Forelimb muscle (tissue), 1 donor: Measurements from ENCODE around the gene PLEKHG2. TPM values are rescaled to one million over a fixed set of nuclear protein-coding genes. Genes with fewer than 3 reads are reported as not detected.
"Not testable (repeated sequence)": the region's sequence is repeated elsewhere in the genome, so short reads cannot be mapped to it uniquely, and the experiment has no call there.

Experiments
- DNase-seq: peaks from one replicate; pipeline ENCODE4 v3.0.0-alpha.2; 2013; ENCODE audit warnings: low read depth
- polyA plus RNA-seq: library from polyadenylated mRNA; unstranded; fragments of 120-200 nt; gene quantifications from one replicate; pipeline ENCODE4 v1.2.1, GENCODE V29; 2013; ENCODE audit not compliant: insufficient read length

The PLEKHG2 gene
- polyA plus RNA-seq, 1 donor = 43.0 TPM

DNA sequence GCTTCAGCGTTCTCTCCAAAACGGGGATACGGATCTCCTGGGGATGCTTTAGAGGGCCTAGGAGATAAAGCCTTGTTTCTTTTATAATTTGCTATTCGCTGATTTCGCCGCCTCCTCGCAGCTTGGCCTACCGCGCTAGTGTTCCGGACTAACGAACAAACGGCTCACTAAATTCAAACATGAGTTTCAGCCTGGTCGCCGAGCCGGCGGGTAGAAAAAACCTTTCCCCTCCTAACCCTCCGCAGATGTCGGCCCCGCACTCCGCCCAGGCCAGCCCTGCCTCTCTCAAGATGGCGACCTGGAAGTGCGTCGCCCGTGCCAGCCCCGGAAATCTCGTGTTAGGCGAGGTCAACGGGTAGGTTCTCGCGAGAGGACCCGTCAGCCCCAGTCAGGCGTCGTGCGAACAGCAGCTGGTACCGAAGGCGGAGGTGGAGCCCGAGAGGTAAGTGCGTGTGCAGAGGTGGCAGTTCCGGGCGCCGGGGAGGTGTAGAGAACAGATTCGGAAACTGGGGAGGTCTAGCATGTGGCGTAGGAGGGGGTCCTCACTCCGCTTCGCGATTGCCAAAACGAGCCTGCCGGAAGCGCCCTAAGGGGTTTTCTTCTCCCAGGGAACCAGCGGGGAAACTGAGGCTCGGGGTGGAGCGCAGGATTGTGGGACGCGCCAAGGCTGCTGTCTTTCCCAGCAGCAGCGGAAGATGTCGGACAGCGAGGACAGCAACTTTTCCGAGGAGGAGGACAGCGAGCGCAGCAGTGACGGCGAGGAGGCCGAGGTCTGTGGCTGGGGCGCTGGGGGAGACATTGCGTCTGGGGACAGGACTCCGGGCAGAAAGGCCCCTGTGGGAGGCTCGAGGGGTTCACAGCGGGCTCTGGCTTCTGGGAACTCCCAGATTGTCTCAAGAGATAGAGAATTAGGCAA is 33.0 kb downstream of the PLEKHG2 start, which contains the start of gene SUPT5H:
SUPT5H (plus strand) TSS at position 387 of the 916 bp plus-strand sequence; CDS start at position 696, 309 bp downstream.
- DNase-seq = peak; percentile 86

DNA sequence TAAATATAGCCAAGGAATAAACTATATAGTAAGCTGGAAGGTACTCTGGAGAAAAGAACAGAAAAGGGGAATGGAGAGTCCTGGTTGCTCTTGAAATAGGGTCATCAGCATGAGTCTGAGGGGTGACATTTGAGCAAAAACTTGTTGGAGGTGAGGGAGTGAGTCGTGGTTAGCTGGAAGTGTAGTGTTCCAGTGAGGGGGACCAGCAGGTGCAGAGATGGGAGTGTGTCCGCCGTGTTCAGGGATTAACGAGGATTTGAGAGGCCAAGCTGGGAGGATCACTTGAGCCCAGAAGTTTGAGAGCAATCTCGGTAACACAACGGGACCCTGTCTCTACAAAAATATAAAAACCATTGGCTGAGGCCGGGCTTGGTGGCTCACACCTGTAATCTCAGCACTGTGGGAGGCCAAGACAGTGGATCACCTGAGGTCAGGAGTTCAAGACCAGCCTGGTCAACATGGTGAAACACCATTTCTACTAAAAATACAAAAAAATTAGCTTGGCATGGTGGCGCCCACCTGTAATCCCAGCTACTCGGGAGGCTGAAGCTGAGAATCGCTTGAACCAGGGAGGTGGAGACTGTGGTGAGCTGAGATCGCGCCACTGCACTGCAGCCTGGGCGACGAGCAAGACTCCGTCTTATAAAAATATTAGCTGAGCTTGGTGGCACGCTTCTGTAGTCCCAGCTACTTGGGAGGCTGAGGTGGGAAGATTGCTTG is 34.1 kb downstream of the PLEKHG2 start:
- no peak for DNase-seq

DNA sequence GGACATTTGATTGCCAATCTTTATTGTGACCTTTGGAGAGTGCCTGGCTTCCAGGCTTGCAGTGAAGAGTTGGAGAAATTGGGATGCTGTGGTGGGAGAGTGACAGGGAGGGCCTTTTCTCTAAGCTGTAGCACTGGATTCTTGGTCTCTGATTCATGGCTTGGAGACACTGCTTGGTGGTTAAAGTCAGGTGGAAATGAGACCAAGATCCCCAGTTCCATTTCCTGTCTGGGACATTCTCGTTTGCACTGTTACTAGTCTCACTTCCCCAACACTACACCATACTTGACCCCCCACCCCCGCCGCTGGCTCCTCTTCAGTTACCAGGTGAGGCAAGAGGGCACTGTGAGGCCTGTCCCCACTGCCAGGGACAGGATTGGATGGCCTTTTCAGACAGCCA is 35.8 kb downstream of the PLEKHG2 start:
- no peak for DNase-seq

DNA sequence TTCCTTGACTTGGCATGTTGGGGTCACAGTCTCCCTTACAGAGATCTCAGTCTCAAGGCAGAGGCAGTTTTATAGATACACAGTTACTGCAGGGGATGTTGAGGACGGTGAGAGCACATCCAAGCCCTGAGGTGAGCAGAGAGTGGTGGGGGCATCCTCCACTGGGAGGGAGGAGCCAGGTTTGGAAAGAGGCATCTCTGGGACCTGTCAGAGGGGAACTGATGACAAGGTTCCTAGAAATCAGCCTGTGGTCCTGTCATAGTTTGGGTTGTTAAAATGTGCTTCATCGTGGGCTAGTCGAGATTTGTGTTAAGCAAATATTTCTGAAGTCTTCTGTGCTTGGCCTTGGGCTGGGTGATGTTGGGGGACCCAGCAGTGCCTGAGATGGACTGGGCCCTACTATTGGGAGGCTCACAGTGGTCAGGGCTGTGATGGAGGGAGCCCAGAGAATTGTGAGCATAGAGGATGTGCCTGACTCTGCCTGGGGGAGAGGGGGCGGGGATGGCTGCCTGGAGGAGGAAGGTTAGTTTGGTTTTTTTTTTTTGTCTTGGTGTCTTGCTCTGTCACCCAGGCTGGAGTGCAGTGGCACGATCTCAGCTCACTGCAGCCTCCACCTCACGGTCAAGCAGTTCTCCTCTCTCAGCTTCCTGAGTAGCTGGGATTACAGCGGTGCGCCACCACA is 36.8 kb downstream of the PLEKHG2 start:
- no peak for DNase-seq

DNA sequence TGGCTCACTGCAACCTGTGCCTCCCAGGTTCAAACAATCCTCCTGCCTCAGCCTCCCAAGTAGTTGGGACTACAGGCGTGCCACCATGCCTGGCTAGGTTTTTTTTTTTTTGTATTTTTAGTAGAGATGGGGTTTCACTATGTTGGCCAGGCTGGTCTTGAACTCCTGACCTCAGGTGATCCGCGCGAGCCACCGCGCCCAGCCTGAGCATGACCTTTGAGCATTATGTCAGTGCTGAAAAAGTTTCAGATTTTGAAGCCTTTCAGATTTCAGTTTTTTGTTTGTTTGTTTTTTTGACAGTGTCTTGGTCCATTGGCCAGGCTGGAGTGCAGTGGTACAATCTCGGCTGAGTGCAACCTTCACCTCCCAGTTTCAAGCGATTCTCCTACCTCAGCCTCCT is 38.8 kb downstream of the PLEKHG2 start:
- not testable (repeated sequence) for DNase-seq

DNA sequence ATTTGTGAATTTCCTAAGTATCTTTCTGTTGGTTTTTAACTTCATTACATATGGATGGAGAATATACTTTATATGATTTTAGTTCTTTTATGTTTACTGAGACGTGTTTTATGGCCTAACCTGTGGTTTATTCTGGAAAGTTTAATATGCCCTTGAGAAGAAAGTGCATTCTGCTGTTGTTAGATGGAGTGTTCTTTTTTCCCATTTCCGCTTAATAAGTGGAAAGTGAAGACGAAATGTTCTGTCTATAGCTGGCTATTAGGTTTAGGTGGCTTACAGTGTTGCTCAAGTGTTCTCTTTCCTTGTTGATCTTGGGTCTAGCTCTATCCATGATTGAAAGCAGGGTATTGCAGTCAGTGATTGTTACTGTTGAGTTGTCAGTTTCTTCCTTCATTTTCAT is 50.9 kb downstream of the PLEKHG2 start:
- no peak for DNase-seq

DNA sequence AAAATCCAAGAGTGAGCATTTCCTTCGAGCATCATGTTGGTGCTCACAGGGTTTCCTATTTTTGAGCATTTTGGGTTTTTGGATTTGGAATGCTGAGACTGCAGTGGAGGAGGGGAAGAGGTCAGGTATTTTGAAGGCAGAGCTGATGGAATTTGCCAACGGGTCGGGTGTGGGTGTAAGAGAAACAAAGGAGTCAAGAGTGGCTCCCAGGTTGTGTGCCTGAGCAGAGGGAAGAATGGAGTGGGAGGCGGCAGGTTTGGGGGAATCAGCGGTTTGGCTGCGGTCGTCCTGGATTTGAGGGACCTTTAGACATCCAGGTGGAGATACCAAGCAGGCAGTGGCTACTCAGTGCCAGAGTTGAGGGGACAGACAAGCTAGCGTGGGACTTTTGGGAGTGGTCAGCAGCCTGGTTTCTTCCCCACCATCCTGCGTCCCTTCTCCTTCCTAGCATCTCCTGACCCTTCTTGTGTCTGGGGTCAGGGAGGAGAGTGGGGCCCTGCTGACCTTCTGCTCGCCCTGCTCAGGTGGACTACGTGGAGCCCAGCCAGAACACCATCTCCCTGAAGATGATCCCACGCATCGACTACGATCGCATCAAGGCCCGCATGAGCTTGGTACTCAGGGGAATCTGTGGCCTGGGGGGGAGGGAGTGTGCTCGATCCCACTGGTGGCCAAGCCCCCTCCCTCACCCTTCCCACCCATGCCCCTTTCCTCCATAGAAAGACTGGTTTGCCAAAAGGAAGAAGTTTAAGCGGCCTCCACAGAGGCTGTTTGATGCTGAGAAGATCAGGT is 53.7 kb downstream of the PLEKHG2 start:
- no peak for DNase-seq

DNA sequence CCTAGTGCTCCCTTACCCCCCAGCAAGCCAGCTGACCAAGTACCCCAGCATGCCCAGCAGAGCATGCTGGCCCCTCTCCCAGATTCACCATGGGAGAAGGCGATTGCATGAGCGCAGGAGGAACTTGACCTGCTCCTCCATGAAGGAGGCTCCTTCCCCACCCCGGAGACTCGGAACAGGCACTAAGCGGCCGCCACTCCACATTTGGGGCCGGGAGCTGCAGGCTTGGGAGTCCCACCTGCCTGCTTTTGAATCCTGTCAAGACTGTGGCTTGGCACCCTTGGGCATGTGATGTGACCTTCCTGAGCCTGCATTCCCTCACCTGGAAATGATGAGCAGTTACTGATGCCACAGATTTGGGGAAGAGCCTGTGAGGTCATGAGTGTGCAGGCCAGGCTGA is 55.5 kb downstream of the PLEKHG2 start:
- no peak for DNase-seq

DNA sequence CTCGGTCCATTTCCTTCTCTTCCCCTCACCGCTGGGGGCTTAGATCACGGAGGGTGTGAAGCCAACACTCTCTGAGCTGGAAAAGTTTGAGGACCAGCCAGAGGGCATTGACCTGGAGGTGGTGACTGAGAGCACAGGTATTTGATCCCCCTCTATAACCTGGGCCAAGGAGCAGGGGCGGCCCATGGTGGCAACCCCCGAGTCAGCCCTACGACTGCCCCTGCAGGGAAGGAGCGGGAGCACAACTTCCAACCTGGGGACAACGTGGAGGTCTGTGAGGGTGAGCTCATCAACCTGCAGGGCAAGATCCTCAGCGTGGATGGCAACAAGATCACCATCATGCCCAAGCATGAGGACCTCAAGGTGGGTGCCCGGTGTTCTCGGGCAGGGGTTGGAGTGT is 56.6 kb downstream of the PLEKHG2 start:
- DNase-seq = no peak

DNA sequence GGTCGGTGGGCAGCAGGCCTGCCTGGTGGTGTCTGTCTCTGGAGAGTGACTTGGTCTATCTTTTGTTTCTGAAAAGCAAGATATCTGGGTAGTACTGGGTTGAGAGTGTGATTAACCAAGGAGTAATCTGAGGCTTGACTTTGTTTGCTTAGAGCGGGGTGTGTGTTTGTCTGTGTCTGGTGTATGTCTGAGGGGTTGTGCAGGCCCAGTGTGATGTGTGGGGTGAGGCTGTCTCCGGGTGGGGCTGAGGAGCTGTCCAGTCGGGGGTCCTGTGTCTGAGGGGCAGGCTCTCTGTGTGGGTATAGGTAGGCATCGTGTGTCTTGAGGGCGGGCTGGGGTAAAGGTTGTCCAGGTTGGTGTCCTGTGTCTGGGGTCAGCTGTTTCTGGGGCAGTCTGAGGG is 57.1 kb downstream of the PLEKHG2 start:
- DNase-seq = no peak

DNA sequence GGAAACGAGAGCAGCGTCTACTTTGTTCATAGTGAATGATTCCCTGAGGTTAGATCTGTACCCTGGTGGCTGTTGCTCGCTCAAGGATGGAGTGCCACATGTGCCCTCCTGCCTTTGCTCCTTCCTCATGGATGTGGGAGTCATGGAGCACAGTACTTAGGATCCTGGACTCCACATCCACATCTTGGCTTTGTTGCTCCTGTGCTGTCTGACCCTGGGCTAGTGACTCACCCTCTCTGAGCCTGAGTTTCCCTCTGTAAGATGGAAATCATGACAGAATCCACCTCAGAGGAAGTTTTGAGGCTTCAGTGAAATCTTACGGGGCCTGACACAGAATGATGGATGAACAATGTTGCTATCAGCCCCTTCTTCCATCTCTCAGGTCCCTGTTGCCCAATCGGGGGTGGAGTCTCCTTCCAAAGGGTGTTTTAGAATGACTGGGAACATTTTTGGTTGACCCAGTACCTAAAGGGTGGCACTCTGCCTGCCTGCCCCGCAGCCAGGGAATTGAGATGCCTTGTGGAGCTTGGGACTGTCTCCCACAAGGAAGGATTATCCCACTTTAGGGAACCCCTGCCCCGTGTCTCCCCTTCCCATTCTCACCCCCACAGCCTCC is 58.4 kb downstream of the PLEKHG2 start:
- no peak for DNase-seq

DNA sequence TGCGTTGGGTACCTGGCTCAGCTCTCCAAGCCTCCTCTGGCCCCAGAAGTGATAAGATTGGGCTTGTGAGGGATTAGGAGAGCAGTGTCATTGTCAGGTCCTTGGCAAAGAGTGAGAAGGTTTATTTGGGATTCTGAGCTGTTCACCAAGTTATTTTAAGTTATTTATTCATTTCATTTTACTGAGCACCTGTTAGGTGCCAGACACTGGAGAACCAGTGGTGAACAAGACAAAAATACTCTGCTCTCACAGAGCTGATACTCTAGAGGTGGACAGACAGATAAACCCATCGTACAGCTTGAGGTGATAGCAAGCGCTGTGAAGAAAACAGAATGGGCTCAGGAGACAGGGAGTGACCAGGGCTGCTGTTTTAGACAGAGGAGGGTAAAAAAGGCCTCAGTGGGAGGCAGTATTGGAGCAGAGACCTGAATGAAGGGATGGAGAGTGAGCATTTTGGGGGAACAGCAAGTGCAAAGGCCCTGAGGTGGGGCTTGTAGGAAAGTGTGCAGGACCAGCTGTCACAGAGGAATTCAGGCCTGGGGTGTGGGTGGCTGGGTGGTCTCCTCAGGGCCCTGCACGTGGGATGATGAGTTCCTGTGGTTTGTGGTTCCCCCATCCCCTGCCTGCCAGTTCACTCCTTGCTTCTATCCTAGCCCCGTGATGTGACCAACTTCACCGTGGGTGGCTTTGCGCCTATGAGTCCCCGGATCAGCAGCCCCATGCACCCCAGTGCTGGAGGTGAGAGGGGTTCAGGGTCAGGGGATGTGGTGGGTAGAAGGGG is 59.5 kb downstream of the PLEKHG2 start:
- no peak for DNase-seq

DNA sequence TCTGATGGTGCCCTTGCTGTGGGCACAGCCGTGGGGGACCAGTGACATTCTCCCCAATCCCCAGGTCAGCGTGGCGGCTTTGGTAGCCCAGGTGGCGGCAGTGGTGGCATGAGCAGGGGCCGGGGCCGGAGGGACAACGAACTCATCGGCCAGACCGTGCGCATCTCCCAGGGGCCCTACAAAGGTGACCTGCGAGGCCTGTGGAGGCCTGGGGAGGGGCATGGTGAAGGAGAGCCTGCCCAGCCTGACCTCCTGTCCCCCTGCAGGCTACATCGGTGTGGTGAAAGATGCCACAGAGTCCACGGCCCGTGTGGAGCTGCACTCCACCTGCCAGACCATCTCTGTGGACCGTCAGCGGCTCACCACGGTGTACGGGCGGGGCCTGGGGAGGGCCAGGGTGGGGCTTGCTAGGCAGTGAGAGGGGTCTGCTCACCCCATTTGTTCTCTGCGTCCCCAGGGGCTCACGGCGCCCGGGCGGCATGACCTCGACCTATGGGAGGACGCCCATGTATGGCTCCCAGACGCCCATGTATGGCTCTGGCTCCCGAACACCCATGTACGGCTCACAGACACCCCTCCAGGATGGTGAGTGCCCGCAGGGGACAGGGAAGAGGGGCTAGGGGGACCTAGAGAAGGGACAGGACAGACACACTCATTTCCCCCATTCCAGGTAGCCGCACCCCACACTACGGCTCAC is 60.4 kb downstream of the PLEKHG2 start:
- DNase-seq = no peak

DNA sequence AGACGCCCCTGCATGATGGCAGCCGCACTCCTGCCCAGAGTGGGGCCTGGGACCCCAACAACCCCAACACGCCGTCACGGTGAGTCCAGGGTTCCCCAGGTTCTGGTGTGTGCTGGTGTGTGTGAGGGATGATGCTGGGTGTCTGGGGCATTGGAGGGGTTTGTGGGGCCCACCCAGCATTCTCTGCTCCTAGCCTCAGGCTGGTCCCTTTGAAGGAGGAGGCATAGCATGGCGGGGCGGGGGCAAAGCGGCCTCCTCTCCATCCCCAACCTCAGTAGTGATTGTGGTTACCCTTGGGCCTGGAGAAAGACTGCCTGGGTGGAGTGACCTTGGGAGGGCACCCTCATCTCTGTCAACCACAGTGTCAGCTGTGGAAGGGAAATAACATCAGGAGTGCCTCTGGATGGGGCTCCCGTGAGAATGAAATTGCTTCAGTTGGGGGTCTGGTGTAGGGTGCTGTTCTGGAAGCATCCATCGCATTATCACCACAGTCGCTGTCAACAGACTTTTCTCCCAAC is 61.0 kb downstream of the PLEKHG2 start:
- no peak for DNase-seq

DNA sequence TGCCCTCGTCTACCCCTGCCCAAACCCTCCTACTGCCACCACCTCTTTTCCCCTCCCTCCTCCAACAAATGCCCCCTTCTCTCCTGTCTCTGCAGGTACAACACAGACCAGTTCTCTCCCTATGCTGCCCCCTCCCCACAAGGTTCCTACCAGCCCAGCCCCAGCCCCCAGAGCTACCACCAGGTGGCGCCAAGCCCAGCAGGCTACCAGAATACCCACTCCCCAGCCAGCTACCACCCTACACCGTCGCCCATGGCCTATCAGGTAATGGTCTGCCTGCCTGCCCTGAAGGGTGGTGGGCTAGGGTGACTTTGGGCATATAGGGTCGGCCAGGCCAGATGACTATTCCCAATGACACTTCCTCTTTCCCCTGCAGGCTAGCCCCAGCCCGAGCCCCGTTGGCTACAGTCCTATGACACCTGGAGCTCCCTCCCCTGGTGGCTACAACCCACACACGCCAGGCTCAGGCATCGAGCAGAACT is 61.7 kb downstream of the PLEKHG2 start:
- DNase-seq = no peak

DNA sequence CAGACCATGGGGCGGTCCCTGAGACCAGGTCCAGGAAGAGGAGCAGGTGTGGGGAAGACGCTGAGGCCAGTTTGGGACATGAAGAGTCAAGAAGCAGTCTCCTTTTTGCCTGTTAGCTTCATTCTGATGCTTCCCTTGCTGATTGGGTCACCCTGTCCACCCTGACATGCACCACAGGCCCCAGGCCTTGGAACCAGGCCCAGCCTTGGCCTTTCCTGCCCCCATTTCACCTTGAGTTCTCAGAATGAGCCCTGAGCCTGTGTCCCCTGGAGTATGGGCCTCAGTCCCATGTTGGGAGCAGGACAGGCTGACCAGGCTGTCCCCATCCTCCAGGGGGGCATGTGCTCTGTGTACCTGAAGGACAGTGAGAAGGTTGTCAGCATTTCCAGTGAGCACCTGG is 63.3 kb downstream of the PLEKHG2 start:
- DNase-seq = no peak
